Measurements from ENCODE around the gene TLCD4.
A peak's percentile ranks its signal among the peaks of the same experiment; 100 is the strongest.
"Not testable (repeated sequence)": the region's sequence is repeated elsewhere in the genome, so short reads cannot be mapped to it uniquely, and the experiment has no call there.

Gene TLCD4, protein sequence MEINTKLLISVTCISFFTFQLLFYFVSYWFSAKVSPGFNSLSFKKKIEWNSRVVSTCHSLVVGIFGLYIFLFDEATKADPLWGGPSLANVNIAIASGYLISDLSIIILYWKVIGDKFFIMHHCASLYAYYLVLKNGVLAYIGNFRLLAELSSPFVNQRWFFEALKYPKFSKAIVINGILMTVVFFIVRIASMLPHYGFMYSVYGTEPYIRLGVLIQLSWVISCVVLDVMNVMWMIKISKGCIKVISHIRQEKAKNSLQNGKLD

DNA sequence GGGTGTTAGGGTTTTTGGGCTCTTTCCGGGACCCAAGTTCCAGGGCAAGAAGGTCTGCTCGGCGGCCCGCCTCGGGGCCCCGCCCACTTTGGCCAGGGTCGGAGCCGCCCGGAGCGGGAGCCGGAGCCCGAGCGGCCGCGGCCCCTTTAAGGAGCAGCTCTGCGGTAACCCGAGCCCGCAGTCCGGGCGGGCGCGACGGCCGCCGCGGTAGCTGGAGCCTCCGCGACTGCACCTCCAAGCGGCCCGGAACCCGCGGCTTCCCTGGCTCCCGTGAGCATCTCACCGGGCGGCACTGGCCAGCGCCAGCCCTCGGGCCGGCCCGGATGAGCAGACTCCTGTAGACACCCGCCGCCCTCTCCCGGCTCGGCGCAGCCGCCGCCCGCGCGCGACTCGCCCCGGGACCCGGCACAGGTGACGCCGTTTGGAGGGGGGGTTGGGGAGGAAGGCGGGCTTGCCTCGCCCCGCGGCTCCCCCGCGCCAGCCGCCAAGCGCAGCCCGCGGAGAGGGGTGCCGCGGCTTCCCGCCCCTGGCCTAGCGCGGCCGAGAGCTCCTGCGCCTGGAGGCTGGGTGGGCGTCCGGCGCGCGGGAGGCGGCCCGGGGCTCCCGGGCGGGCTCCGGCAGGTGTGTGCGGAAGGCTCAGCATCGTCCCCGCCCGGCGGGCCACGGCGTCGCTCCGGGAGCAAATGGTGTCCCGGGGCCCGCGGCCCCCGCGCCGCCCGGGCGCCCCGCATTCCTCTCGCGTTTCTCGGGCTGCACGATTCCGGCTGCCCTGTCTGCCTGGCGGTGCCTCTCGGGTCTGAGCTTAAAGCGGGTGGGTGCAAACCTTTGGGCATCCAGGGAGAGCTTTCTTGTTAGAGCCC is at the start of gene TLCD4:
Gene TLCD4 (plus strand): TSS at position 149 of the 860 bp plus-strand sequence. CDS start 26,547 bp downstream, outside the sequence.
- DNase-seq (ENCODE audit: low read depth in 2 of 2), result peak in 1 of 2 donors; percentile 24

DNA sequence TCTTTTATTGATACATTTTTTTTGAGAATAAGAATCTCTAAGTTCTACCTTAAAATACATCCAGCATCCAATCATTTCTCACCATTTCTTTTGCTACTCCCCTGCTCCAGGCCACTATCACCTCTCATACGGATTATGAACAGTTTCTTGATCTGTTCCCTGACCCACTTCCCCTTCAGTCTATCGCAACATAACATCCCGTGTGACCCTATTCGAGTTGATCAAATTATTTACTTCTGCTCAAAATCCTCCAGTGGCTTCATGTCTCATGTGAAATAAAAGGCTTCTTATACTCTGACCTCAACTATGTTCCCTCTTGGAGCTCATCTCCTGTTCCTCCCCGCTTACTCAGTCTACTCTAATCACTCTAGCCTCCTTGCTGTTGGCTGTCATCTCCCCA is 49.6 kb upstream of the TLCD4 start:
- DNase-seq (ENCODE audit: low read depth in 2 of 2), result no peak

DNA sequence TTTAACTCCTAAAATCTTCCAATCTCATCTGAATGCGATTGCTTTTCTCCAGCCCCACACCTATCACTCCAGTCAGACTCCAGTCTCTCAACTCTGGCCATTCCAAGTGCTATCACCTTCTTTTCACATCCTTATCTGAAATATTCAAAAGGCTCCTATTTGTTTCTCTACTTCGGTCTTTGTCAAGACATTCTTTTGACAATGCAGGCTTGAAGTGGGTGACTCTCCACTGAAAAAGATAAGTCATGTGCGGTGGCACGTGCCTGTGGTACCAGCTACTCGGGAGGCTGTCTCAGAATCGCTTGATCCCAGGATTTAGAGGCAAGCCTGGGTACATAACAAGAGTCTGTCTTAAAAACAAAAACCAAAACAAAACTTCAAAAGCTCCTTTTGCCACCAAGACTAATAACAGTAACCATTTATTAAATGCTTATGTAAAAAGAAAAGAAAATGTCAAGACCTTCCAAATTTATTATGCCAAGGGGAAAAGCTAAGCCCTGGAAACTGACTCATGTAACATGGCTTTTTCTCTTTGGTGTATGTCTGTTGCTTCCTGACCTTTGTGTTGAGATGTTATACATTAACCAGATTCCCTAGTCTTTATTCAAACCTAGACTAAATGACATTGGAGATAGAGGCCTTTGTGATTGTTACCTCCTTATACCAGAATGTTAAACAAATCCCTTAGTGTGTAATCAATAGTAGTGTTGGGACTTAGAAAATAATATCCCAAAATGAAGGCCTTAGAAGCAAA is 48.0 kb upstream of the TLCD4 start:
- DNase-seq (ENCODE audit: low read depth in 2 of 2), result no peak

DNA sequence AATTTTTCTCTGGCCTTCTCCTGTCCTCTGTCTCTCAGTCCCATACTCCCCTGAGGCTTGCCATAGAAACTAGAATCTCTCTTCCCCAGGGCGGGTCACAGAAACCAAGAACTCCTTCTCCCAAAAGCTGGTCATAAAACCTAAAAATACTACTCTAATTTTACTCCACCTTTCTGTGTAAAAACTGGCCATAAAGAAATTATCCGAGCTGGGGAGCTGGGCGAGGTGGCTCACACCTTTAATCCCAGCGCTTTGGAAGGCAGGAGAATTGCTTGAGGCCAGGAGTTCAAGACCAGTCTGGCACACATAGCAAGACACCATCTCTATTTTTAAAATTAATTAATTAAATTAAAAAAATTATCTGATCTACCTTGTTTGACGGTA is 47.5 kb upstream of the TLCD4 start:
- DNase-seq (ENCODE audit: low read depth in 2 of 2), result no peak

DNA sequence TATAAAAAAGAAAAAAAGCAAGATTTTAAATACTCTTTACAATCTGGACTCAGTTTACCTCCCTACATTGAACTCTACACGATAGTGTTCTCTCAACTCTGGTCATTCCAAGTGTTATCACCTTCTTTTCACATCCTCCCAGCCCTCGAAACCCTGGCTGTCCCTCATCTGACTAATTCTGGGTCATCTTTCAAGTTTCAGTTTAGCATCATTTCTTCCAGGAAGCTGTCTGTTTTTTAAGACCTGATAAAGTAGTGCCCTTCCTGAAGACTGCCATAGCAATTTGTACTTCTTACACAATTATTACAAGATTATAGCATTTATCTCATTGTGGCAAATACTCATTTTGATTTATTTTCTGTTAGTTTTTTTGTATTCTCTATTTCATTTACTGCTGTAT is 45.6 kb upstream of the TLCD4 start:
- no peak for DNase-seq (ENCODE audit: low read depth in 2 of 2)

DNA sequence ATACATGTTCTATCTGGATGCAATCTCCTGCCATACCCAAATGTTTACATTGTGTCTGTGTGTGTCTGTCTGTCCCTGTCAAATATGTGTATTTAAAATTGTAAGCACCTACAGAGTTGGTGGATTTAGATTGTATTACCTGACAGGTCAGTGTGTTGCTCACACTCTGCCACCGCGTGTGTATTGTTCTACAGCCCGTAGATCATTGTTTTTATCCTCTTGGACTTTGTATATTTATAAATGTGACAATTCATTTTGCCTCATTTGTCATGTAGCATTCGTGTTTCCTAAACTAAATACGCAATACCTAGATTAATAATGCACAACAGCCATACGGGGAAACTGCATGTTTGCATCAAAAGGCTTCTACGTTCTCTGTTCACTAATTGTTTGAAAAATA is 45.0 kb upstream of the TLCD4 start:
- no peak for DNase-seq (ENCODE audit: low read depth in 2 of 2)

DNA sequence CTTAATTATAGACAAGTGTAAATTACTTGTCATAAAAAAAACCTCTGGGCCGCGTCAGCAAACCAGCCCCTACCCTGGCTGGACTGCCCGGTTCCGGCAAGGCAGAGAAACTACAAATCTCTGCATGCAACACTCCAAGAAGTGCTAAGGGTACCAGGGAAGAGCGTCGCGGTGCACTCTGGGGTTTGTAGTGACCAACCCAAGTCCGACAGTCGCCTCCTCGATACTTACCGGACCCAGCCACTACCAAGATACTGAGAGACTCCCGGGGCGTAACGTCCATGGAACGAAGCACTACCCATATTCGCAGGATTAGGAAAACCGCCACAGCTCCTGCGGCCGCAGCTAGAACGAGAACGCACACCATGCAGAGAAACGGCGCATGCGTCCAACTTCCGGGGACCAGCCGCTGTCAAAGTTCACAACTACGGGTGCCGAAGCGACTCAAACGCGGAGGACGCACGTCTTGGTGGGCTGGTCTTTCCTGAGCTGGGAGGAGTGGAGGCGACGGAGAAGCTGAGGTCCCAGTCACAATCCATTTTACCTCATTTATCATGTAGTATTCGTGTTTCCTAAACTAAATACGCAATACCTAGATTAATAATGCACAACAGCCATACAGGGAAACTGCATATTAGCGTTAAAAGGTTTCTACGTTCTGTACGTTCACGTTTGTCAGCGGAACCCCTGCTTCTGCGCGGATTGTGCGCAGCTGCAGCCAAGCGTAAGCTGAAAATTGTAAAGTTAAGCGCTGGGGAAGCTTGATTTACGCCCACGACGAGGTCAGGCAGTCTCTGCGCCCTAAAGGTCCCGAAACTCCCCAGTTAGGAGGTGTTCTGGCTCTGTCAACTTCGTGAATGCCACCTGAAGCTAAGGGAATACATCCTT is 44.4 kb upstream of the TLCD4 start, which contains the start of gene ALG14:
Gene ALG14 (minus strand): TSS at position 420 of the 888 bp plus-strand sequence. CDS start 53 bp downstream, at position 367.
- DNase-seq (ENCODE audit: low read depth in 2 of 2), result peak; percentile 87 to 88

DNA sequence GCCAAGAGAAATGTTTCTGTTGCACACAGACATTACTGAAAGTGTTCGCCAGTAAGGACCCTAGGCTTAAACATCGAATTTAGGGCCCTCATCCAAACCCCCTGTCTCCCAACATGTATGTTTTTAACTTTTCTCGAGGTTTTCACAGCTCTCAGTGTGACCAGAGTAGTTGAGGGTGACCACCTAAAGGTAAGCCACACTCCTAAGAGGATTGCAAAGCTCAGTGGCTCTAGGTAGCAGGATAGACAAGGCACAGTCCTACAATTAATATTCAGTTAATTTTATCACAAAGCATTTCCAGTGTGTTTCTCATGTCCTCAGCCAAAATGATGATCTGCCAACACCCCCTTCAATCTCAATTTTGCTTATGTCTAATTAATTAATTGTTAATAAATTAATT is 43.7 kb upstream of the TLCD4 start:
- no peak for DNase-seq (ENCODE audit: low read depth in 2 of 2)

DNA sequence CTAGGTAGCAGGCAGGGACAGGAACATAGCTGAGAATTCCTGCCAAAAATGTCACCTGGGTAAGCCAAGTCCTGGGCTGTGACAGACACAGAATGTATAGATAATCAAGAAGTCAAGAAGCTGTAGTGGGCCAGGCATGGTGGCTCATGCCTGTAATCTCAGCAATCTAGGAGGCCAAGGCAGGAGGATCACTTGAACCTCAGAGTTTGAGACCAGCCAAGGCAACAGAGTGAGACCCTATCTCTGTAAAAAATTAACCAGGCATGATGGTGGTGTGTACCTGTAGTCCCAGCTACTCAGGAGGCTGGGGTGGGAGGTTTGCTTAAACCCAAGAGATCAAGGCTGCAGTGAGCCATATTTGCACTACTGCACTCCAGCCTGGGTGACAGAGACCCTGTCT is 41.1 kb upstream of the TLCD4 start:
- no peak for DNase-seq (ENCODE audit: low read depth in 2 of 2)

DNA sequence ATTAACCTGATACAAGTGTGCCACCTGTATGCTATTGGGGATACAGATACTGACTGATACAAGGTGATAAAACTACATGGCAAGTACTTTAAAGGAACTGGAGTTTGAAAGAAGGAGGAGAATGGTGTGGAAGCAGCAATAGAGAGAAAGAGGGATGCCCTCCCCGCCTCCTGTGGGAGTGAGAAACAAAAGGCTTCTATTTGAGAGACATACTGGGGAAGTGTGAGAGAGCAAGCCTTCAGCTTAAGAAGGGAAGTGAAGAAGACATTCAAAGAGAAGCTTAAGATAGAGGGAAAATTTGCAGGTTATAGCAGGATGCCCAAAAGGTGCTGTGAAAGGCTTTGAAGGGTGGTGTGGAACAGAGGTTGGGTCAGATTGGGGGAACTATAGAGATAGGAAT is 36.7 kb upstream of the TLCD4 start:
- DNase-seq (ENCODE audit: low read depth in 2 of 2), result no peak

DNA sequence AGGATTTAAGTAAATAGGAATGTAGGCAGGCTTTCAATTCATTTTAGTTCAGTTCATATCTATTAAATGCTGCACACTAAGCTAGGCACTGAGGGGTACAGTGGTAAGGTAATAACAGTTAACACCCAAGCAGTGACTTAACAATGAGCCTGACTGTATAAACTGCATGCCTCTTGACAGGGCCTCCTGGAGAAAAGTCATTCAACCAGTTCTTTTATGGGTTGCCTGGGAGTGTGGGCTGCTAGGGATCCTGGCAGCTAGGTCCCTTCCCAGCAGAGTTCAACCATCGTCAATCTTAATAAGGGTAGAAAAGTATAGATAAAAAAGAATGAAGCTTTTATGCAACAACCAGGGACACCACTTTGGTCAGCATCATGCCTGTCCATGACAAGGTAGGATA is 36.3 kb upstream of the TLCD4 start:
- DNase-seq (ENCODE audit: low read depth in 2 of 2), result no peak

DNA sequence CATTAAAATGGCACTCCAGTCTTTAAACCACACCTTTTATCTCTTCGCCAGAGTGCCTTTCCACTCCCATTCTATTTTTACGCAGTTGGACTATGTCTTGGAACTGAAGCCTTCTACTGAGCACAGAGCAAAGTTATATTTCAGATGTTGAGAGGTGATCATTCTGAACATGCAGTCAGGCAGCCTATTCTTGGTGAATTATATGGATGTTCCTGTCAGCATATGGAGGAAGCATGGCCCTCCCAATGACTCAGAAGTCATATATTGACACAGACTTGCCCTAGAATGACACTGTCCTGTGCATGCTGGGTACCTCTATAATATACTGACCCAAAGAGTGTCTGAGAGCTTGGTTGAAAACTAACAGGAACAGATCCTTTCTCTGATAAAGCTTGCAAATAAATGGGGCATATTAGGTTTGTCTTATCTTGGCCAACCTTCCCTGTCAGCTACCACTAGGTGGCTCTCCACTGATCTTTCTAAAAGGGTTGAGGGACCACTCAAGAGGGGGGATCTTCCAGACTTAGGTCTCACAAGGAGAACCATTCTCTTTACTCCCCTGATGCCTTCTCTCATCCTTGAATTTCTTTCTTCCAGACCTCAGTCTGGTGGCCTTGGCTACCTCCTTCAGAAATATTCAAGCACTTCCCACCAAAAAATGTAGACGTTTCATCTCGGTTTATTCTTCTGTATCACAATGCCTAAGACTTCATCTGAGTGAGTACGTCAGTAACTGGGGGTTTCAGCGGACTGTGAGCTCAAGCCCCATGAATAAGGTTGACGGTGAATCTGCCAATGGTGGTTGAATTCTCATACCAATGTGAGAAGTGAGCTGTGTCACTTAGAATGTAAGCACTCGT is 32.6 kb upstream of the TLCD4 start:
- DNase-seq (ENCODE audit: low read depth in 2 of 2), result no peak

DNA sequence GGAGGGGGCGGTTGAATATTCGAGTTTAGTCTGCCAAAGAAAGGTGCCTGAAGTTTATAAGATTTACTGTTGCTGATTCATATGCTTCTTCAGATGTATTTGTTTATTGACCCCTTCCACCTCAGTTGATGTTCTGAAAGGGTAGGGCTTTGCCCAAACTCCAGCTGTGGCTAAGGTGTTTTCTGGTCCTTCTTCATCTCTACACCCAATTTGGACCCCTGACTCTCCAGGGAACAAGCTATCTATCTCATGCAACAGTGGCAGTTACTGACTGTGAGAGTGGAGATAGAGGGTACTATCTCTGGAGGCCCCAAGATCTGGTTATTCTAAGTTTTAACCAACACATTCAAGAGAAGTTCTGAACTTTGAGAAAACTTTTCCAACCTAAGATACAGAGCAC is 31.8 kb upstream of the TLCD4 start:
- DNase-seq (ENCODE audit: low read depth in 2 of 2), result no peak

DNA sequence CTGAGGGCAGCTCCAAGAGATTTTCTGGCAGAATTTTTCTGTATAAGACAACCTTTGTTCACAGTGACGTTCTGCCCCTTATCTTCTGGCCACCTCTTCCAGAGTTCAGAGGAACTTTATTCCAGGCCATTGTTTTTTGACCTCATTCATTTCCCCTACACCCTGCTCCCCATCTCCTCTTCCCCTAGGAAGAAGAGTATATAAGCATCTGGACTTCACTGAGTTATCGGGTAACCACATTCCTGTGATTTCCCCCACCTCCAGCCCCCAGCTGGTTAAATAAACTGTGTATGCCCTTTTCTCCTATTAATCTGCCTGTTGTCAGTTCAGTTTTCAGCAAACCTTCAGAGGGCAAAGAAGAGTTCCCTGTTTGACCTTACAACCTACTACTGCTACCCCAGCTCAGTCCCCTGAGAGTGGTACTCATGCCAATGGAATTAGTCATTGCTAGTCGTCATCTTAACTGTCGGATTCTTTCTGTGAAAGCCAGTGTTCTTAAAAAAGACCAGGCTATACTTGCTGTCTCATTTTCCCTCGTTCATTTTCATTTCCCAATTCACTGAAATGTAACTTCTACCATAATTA is 30.1 kb upstream of the TLCD4 start:
- no peak for DNase-seq (ENCODE audit: low read depth in 2 of 2)

DNA sequence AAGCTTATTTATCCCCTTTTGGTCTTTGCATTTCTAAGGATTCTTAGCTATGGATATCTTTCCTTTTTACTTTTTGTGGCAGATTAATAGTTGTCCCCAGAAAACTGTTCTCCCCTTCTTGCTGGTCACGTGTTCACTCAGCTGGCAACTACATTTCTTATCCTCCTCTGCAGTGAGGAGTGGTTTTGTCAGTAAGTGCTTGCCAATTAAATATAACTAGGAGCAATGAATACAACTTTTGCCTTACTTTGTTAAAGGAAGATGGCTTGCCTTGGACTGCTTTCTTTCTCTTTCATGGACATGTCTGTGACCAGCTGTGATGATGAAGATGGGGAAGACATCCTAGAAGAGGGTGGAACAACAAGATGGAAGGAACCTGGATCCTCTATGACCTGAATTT is 28.9 kb upstream of the TLCD4 start:
- DNase-seq (ENCODE audit: low read depth in 2 of 2), result no peak

DNA sequence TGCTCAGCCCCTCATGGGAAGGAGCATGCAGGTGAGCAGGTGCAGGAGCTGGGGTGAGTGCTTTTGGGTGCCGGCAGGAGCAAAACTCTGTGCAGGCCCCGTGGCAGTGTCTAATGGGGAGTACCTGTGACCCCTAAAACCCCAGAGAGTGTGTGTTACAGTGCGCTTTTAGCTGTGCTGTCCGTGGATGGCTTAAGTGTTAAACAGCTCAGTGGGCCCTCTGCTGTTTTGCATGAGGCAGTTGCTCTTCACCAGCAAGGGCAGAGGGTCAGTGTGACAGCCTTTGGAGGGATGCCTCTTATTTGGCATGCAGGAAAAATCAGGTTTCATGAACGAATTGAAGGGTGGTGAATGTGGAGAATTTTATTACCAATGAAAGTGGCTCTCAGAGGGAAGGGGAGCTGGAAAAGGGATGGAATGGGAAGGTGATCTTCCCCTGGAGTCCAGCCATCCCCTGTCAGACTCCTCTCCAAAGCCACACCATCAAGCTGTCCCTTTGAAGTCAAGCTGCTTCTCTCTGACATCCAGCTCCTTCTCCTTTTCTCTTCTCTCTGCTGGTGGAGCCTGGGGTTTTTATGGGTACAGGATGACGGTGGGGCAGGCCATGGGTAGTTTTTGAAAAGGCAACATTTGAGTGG is 27.4 kb upstream of the TLCD4 start:
- DNase-seq (ENCODE audit: low read depth in 2 of 2), result no peak

DNA sequence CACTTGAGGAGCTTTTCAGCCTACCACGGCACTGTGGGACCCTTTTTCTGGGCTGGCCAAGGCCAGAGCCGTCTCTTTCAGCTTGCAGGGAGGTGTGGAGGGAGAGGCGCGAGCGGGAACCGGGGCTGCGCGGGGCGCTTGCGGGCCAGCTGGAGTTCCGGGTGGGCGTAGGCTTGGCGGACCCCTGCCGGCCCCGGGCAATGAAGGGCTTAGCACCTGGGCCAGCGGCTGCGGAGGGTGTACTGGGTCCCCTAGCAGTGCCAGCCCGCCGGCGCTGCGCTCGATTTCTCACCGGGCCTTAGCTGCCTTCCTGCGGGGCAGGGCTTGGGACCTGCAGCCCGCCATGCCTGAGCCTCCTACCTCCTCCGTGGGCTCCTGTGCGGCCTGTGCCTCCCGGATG is 25.9 kb upstream of the TLCD4 start:
- not testable (repeated sequence) for DNase-seq (ENCODE audit: low read depth in 2 of 2)

DNA sequence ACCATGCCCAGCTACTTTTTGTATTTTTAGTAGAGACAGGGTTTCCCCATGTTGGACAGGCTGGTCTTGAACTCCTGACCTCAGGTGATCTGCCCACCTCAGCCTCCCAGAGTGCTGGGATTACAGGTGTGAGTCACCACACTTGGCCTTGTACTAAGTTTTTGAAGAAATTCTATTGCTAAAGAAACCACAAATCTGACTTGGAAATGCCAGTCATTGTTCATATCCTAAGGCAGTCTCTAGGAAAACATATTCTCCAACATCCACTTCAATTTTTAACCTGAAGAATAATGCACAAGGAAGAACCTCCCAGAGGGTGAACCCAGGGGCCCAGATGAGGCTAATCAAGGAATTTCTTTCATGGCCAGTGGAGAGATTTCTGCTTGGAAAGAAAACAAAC is 24.3 kb upstream of the TLCD4 start:
- DNase-seq (ENCODE audit: low read depth in 2 of 2), result not testable (repeated sequence)

DNA sequence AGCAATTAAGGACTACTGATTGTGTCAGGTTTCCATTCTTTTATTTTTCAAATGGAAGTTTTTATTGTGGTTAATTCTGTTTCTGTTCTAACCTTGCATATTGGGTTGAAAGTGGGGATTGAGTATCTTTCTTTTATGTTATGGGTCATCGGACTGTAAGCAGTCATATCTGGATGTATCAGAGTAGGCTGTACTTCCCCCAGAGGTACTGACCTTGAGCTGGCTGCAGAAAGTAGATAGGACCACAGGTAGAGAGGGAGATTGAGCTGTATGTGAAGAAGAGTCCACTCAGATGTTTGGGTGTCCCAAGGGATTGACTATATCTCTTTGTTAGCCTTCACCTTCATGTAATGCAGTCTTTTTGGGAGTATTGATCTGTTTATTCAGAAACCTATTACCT is 23.9 kb upstream of the TLCD4 start:
- no peak for DNase-seq (ENCODE audit: low read depth in 2 of 2)

DNA sequence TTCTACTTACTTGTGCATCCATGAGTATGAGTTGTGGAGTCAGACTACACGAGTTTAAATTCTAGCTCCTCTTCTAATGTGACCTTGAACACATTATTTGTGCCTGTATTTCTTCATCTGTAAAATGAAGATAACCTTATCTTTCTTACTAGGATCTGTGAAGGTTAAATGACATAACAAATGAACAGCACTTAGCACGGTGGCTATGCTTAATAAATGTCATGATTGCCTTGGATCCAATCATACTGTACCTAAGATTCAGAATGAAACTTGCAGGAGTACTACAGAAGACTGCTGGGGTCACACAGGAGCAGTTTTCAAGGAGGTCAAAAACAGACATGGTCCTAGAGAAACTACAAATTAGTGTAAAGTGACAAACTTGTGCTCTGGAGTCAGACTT is 22.2 kb upstream of the TLCD4 start:
- no peak for DNase-seq (ENCODE audit: low read depth in 2 of 2)
